ENCODE results near the gene OR9G1. TPM values are rescaled to one million over a fixed set of nuclear protein-coding genes. Genes with fewer than 3 reads are reported as not detected.

The OR9G1 gene
- total and polyA plus RNA-seq, 9 of the 15 experiments (the other 6 are each of a cell fraction or from before 2014, with no cell fraction given): not detected

DNA sequence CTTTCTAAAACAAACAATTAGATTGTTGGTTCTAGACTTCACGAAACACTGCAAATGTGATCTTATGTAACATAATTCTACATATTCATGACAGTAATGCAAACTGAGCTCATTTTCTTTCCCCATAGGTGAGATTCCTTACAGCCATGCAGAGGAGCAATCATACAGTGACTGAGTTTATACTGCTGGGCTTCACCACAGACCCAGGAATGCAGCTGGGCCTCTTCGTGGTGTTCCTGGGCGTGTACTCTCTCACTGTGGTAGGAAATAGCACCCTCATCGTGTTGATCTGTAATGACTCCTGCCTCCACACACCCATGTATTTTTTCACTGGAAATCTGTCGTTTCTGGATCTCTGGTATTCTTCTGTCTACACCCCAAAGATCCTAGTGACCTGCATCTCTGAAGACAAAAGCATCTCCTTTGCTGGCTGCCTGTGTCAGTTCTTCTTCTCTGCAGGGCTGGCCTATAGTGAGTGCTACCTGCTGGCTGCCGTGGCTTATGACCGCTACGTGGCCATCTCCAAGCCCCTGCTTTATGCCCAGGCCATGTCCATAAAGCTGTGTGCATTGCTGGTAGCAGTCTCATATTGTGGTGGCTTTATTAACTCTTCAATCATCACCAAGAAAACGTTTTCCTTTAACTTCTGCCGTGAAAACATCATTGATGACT lies 1.5 kb downstream of the OR9G1 start (continued):
- TF ChIP-seq SRSF7 (optimal IDR thresholded peaks at IDR 0.05; ENCODE audit: low read depth, low read length): no peak
- TF ChIP-seq, protein P1, sequence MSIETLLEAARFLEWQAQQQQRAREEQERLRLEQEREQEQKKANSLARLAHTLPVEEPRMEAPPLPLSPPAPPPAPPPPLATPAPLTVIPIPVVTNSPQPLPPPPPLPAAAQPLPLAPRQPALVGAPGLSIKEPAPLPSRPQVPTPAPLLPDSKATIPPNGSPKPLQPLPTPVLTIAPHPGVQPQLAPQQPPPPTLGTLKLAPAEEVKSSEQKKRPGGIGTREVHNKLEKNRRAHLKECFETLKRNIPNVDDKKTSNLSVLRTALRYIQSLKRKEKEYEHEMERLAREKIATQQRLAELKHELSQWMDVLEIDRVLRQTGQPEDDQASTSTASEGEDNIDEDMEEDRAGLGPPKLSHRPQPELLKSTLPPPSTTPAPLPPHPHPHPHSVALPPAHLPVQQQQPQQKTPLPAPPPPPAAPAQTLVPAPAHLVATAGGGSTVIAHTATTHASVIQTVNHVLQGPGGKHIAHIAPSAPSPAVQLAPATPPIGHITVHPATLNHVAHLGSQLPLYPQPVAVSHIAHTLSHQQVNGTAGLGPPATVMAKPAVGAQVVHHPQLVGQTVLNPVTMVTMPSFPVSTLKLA (conservative IDR thresholded peaks at IDR 0.05): no peak
- TF ChIP-seq, protein P2, sequence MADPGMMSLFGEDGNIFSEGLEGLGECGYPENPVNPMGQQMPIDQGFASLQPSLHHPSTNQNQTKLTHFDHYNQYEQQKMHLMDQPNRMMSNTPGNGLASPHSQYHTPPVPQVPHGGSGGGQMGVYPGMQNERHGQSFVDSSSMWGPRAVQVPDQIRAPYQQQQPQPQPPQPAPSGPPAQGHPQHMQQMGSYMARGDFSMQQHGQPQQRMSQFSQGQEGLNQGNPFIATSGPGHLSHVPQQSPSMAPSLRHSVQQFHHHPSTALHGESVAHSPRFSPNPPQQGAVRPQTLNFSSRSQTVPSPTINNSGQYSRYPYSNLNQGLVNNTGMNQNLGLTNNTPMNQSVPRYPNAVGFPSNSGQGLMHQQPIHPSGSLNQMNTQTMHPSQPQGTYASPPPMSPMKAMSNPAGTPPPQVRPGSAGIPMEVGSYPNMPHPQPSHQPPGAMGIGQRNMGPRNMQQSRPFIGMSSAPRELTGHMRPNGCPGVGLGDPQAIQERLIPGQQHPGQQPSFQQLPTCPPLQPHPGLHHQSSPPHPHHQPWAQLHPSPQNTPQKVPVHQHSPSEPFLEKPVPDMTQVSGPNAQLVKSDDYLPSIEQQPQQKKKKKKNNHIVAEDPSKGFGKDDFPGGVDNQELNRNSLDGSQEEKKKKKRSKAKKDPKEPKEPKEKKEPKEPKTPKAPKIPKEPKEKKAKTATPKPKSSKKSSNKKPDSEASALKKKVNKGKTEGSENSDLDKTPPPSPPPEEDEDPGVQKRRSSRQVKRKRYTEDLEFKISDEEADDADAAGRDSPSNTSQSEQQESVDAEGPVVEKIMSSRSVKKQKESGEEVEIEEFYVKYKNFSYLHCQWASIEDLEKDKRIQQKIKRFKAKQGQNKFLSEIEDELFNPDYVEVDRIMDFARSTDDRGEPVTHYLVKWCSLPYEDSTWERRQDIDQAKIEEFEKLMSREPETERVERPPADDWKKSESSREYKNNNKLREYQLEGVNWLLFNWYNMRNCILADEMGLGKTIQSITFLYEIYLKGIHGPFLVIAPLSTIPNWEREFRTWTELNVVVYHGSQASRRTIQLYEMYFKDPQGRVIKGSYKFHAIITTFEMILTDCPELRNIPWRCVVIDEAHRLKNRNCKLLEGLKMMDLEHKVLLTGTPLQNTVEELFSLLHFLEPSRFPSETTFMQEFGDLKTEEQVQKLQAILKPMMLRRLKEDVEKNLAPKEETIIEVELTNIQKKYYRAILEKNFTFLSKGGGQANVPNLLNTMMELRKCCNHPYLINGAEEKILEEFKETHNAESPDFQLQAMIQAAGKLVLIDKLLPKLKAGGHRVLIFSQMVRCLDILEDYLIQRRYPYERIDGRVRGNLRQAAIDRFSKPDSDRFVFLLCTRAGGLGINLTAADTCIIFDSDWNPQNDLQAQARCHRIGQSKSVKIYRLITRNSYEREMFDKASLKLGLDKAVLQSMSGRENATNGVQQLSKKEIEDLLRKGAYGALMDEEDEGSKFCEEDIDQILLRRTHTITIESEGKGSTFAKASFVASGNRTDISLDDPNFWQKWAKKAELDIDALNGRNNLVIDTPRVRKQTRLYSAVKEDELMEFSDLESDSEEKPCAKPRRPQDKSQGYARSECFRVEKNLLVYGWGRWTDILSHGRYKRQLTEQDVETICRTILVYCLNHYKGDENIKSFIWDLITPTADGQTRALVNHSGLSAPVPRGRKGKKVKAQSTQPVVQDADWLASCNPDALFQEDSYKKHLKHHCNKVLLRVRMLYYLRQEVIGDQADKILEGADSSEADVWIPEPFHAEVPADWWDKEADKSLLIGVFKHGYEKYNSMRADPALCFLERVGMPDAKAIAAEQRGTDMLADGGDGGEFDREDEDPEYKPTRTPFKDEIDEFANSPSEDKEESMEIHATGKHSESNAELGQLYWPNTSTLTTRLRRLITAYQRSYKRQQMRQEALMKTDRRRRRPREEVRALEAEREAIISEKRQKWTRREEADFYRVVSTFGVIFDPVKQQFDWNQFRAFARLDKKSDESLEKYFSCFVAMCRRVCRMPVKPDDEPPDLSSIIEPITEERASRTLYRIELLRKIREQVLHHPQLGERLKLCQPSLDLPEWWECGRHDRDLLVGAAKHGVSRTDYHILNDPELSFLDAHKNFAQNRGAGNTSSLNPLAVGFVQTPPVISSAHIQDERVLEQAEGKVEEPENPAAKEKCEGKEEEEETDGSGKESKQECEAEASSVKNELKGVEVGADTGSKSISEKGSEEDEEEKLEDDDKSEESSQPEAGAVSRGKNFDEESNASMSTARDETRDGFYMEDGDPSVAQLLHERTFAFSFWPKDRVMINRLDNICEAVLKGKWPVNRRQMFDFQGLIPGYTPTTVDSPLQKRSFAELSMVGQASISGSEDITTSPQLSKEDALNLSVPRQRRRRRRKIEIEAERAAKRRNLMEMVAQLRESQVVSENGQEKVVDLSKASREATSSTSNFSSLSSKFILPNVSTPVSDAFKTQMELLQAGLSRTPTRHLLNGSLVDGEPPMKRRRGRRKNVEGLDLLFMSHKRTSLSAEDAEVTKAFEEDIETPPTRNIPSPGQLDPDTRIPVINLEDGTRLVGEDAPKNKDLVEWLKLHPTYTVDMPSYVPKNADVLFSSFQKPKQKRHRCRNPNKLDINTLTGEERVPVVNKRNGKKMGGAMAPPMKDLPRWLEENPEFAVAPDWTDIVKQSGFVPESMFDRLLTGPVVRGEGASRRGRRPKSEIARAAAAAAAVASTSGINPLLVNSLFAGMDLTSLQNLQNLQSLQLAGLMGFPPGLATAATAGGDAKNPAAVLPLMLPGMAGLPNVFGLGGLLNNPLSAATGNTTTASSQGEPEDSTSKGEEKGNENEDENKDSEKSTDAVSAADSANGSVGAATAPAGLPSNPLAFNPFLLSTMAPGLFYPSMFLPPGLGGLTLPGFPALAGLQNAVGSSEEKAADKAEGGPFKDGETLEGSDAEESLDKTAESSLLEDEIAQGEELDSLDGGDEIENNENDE (IDR thresholded peaks at IDR 0.05; ENCODE audit: low read depth, low read length): no peak
- TF ChIP-seq HMG20A (CRISPR knock-in tag; conservative IDR thresholded peaks at IDR 0.05): no peak
- TF ChIP-seq ZNF146 (CRISPR knock-in tag; IDR thresholded peaks at IDR 0.05; ENCODE audit: unreplicated experiment): no peak

Measured in K562 (cell line).